ENCODE data around the gene PCDH9.

DNA sequence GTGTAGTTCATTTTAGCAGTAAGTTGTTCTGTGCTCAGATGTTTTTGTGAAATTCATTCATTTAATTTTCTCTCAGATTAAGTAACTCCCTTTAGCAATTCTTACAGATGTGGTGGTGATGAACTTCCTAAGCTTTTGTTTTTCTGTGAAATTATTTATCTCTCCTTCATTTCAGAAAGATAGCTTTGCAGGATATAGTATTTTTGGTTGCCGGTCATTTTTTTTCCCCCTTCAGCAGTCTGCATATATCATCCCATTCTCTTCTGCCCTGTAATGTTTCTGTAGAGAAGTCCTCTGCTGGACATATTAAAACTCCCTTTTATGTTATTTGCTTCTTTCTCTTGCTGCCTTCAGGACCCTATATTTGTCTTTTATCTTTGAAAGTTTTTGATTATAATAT lies 470.2 kb downstream of the PCDH9 start:
- TF ChIP-seq, protein P1, sequence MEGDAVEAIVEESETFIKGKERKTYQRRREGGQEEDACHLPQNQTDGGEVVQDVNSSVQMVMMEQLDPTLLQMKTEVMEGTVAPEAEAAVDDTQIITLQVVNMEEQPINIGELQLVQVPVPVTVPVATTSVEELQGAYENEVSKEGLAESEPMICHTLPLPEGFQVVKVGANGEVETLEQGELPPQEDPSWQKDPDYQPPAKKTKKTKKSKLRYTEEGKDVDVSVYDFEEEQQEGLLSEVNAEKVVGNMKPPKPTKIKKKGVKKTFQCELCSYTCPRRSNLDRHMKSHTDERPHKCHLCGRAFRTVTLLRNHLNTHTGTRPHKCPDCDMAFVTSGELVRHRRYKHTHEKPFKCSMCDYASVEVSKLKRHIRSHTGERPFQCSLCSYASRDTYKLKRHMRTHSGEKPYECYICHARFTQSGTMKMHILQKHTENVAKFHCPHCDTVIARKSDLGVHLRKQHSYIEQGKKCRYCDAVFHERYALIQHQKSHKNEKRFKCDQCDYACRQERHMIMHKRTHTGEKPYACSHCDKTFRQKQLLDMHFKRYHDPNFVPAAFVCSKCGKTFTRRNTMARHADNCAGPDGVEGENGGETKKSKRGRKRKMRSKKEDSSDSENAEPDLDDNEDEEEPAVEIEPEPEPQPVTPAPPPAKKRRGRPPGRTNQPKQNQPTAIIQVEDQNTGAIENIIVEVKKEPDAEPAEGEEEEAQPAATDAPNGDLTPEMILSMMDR (conservative IDR thresholded peaks at IDR 0.05; ENCODE audit: low read depth, low read length), result no peak
- TF ChIP-seq NFE2L2 (IDR thresholded peaks at IDR 0.05; ENCODE audit: low read depth, low read length) (no peak), CEBPB (IDR thresholded peaks at IDR 0.05; ENCODE audit: low read depth, low read length) (no peak), MXI1 (IDR thresholded peaks at IDR 0.05; ENCODE audit: borderline replicate concordance, low read depth, low read length) (no peak), FOS (IDR thresholded peaks at IDR 0.05; ENCODE audit: low read depth, low read length) (no peak), POLR2A (IDR thresholded peaks at IDR 0.05; ENCODE audit: low read depth, low read length) (no peak), RAD21 (IDR thresholded peaks at IDR 0.05; ENCODE audit: low read length) (no peak), MAZ (IDR thresholded peaks at IDR 0.05; ENCODE audit: borderline replicate concordance, low read depth, low read length) (no peak), RCOR1 (IDR thresholded peaks at IDR 0.05; ENCODE audit: insufficient replicate concordance, low read length) (no peak), BHLHE40 (IDR thresholded peaks at IDR 0.05; ENCODE audit: low read depth, low read length) (no peak), RFX5 (IDR thresholded peaks at IDR 0.05; ENCODE audit: low read depth, low read length) (no peak), SMC3 (IDR thresholded peaks at IDR 0.05; ENCODE audit: low read depth, low read length) (no peak)
- TF ChIP-seq, protein P2, sequence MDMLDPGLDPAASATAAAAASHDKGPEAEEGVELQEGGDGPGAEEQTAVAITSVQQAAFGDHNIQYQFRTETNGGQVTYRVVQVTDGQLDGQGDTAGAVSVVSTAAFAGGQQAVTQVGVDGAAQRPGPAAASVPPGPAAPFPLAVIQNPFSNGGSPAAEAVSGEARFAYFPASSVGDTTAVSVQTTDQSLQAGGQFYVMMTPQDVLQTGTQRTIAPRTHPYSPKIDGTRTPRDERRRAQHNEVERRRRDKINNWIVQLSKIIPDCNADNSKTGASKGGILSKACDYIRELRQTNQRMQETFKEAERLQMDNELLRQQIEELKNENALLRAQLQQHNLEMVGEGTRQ (IDR thresholded peaks at IDR 0.05; ENCODE audit: low read depth, low read length), result no peak
- TF ChIP-seq, protein P3, sequence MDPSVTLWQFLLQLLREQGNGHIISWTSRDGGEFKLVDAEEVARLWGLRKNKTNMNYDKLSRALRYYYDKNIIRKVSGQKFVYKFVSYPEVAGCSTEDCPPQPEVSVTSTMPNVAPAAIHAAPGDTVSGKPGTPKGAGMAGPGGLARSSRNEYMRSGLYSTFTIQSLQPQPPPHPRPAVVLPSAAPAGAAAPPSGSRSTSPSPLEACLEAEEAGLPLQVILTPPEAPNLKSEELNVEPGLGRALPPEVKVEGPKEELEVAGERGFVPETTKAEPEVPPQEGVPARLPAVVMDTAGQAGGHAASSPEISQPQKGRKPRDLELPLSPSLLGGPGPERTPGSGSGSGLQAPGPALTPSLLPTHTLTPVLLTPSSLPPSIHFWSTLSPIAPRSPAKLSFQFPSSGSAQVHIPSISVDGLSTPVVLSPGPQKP (IDR thresholded peaks at IDR 0.05; ENCODE audit: borderline replicate concordance, low read depth, low read length), result no peak

All from IMR-90 (cell line).